ENCODE data around the gene SPRY2. TPM values are rescaled to one million over a fixed set of nuclear protein-coding genes. Genes with fewer than 3 reads are reported as not detected.

SPRY2 gene, protein sequence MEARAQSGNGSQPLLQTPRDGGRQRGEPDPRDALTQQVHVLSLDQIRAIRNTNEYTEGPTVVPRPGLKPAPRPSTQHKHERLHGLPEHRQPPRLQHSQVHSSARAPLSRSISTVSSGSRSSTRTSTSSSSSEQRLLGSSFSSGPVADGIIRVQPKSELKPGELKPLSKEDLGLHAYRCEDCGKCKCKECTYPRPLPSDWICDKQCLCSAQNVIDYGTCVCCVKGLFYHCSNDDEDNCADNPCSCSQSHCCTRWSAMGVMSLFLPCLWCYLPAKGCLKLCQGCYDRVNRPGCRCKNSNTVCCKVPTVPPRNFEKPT
- under 1 TPM; 0.41 to 0.56 TPM for total RNA-seq

GRCh38 chr13:80341101-80341755 lies at the start of gene SPRY2:
TSS of gene SPRY2 (minus strand) at chr13:80341126. CDS start at chr13:80337705, 3,421 bp downstream.
- no peaks in the 10 kb centered on the region for H3K9me3 Mint-ChIP-seq (ENCODE audit: low read depth)
- no peak within 1 kb of the TSS for H3K27ac Mint-ChIP-seq
- peak; percentile 46 for ATAC-seq
- CTCF ChIA-PET: interaction anchor here (1.4 to 2.9 kb wide), 2 partner anchors 677 to 845 kb away, joined by 3 to 8 read pairs; no protein-coding TSS in a partner anchor
- H3K27me3 Mint-ChIP-seq: peaks cover 32% of the 10 kb centered on the region
- H3K4me1 Mint-ChIP-seq: peaks cover 11% of the 10 kb centered on the region
- peak within 1 kb of the TSS; percentile 63 for H3K4me3 Mint-ChIP-seq
- peak; percentile 44 for DNase-seq
- no peaks in the 10 kb centered on the region for H3K36me3 Mint-ChIP-seq

GRCh38 chr13:80390338-80390737 lies 49.4 kb upstream of the SPRY2 start:
- Mint-ChIP-seq H3K27me3 (peaks cover 4% of the 10 kb centered on the region), H3K9me3 (ENCODE audit: low read depth) (no peaks in the 10 kb centered on the region), H3K4me3 (no peak overlapping the region), H3K27ac (no peak overlapping the region), H3K36me3 (no peaks in the 10 kb centered on the region), H3K4me1 (peaks cover 12% of the 10 kb centered on the region)
- CTCF ChIA-PET: no interaction called here
- ATAC-seq (no peak), DNase-seq (no peak)

GRCh38 chr13:80389073-80390038 lies 48.4 kb upstream of the SPRY2 start:
- Mint-ChIP-seq H3K27me3 (peaks cover 4% of the 10 kb centered on the region), H3K36me3 (no peaks in the 10 kb centered on the region), H3K9me3 (ENCODE audit: low read depth) (no peaks in the 10 kb centered on the region), H3K27ac (no peak overlapping the region), H3K4me3 (no peak overlapping the region), H3K4me1 (peaks cover 13% of the 10 kb centered on the region)
- CTCF ChIA-PET: no interaction called here
- DNase-seq (no peak), ATAC-seq (no peak)

DNA sequence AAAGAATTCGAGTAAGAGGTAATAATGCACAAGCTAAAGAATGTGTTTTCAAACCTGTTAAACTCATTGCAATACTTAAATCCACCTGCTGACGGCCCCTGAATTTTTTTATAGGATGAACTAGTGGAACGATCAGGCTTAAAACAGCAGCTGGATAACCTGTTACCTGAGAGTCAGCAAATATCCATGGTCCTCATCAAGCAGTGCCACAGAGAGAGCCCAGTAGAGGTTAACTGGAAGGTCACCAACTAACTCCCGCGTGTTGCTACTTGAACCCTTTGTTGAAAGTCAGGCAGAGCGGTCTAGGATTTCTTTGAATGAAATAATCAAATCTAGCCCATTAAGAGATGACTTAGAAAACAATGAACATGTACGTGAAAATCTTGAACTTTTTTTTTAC lies 47.6 kb upstream of the SPRY2 start:
- Mint-ChIP-seq H3K27ac (no peak overlapping the region), H3K36me3 (peaks cover 1% of the 10 kb centered on the region), H3K27me3 (peaks cover 1% of the 10 kb centered on the region), H3K9me3 (ENCODE audit: low read depth) (no peaks in the 10 kb centered on the region), H3K4me1 (peaks cover 13% of the 10 kb centered on the region), H3K4me3 (no peak overlapping the region)
- DNase-seq (no peak), ATAC-seq (no peak)
- CTCF ChIA-PET: no interaction called here

- DNase-seq (no peak), ATAC-seq (no peak)
- CTCF ChIA-PET: no interaction called here
- peaks cover 13% of the 10 kb centered on the region for H3K4me1 Mint-ChIP-seq
- no peaks in the 10 kb centered on the region for H3K27me3 Mint-ChIP-seq
- no peak overlapping the region for H3K4me3 Mint-ChIP-seq
- H3K27ac Mint-ChIP-seq: no peak overlapping the region
- no peaks in the 10 kb centered on the region for H3K9me3 Mint-ChIP-seq (ENCODE audit: low read depth)
- H3K36me3 Mint-ChIP-seq: peaks cover 1% of the 10 kb centered on the region
Measured at GRCh38 chr13:80386592-80386991, 45.7 kb upstream of the SPRY2 start.

- peak; percentile 80 for ATAC-seq
- Mint-ChIP-seq H3K4me1 (peaks cover 13% of the 10 kb centered on the region), H3K36me3 (peaks cover 1% of the 10 kb centered on the region), H3K27ac (no peak overlapping the region), H3K27me3 (no peaks in the 10 kb centered on the region), H3K4me3 (no peak overlapping the region), H3K9me3 (ENCODE audit: low read depth) (no peaks in the 10 kb centered on the region)
- CTCF ChIA-PET: no interaction called here
- DNase-seq: peak; percentile 60
Measured at GRCh38 chr13:80386002-80386401, 45.1 kb upstream of the SPRY2 start.

GRCh38 chr13:80382576-80382975 lies 41.6 kb upstream of the SPRY2 start:
- no peak overlapping the region for H3K4me3 Mint-ChIP-seq
- H3K27ac Mint-ChIP-seq: no peak overlapping the region
- H3K9me3 Mint-ChIP-seq (ENCODE audit: low read depth): no peaks in the 10 kb centered on the region
- ATAC-seq: no peak
- CTCF ChIA-PET: no interaction called here
- H3K36me3 Mint-ChIP-seq: peaks cover 1% of the 10 kb centered on the region
- peaks cover 13% of the 10 kb centered on the region for H3K4me1 Mint-ChIP-seq
- DNase-seq: no peak
- no peaks in the 10 kb centered on the region for H3K27me3 Mint-ChIP-seq

GRCh38 chr13:80379245-80379644 lies 38.3 kb upstream of the SPRY2 start:
- peaks cover 1% of the 10 kb centered on the region for H3K36me3 Mint-ChIP-seq
- H3K27me3 Mint-ChIP-seq: no peaks in the 10 kb centered on the region
- CTCF ChIA-PET: no interaction called here
- H3K9me3 Mint-ChIP-seq (ENCODE audit: low read depth): no peaks in the 10 kb centered on the region
- no peak for DNase-seq
- no peak overlapping the region for H3K4me3 Mint-ChIP-seq
- no peak for ATAC-seq
- H3K27ac Mint-ChIP-seq: no peak overlapping the region
- no peaks in the 10 kb centered on the region for H3K4me1 Mint-ChIP-seq

DNA sequence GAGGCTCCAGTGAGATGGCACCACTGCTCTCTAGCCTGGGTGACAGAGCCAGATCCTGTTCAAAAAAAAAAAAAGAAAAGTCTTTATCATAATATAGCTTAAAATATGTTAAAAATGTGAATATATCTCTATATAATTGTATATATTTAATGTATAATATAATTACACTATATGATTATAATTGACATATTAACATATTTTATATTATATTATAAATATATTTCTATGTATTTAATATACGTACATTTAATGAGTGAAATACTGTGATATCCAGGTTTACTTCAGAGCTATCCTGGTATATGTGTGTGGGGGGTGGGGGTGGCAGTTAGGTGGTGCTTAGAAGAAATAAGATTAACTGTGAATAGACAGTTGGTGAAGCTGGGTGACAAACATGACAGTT lies 35.6 kb upstream of the SPRY2 start:
- Mint-ChIP-seq H3K9me3 (ENCODE audit: low read depth) (no peaks in the 10 kb centered on the region), H3K27me3 (no peaks in the 10 kb centered on the region), H3K36me3 (no peaks in the 10 kb centered on the region), H3K27ac (no peak overlapping the region), H3K4me3 (no peak overlapping the region), H3K4me1 (no peaks in the 10 kb centered on the region)
- CTCF ChIA-PET: interaction anchor here (0.7 to 1.0 kb wide), 2 partner anchors 34 to 255 kb away, joined by 3 to 4 read pairs; no protein-coding TSS in a partner anchor
- ATAC-seq (no peak), DNase-seq (no peak)

GRCh38 chr13:80374901-80375300 lies 34.0 kb upstream of the SPRY2 start:
- H3K27ac Mint-ChIP-seq: no peak overlapping the region
- no peak for ATAC-seq
- no peak for DNase-seq
- no peak overlapping the region for H3K4me3 Mint-ChIP-seq
- H3K36me3 Mint-ChIP-seq: no peaks in the 10 kb centered on the region
- H3K4me1 Mint-ChIP-seq: no peaks in the 10 kb centered on the region
- no peaks in the 10 kb centered on the region for H3K9me3 Mint-ChIP-seq (ENCODE audit: low read depth)
- no peaks in the 10 kb centered on the region for H3K27me3 Mint-ChIP-seq
- CTCF ChIA-PET: no interaction called here

GRCh38 chr13:80374444-80374843 lies 33.5 kb upstream of the SPRY2 start:
- CTCF ChIA-PET: no interaction called here
- H3K27me3 Mint-ChIP-seq: no peaks in the 10 kb centered on the region
- H3K27ac Mint-ChIP-seq: no peak overlapping the region

GRCh38 chr13:80371840-80372509 lies 31.0 kb upstream of the SPRY2 start:
- Mint-ChIP-seq H3K27me3 (no peaks in the 10 kb centered on the region), H3K27ac (no peak overlapping the region), H3K4me1 (peaks cover 2% of the 10 kb centered on the region), H3K4me3 (no peak overlapping the region), H3K9me3 (ENCODE audit: low read depth) (no peaks in the 10 kb centered on the region), H3K36me3 (no peaks in the 10 kb centered on the region)
- ATAC-seq: no peak
- no peak for DNase-seq
- CTCF ChIA-PET: no interaction called here

More at GRCh38 chr13:80374444-80374843, 33.5 kb upstream of the SPRY2 start:
- Mint-ChIP-seq H3K9me3 (ENCODE audit: low read depth) (no peaks in the 10 kb centered on the region), H3K4me1 (no peaks in the 10 kb centered on the region), H3K36me3 (no peaks in the 10 kb centered on the region), H3K4me3 (no peak overlapping the region)
- ATAC-seq: no peak
- no peak for DNase-seq

DNA sequence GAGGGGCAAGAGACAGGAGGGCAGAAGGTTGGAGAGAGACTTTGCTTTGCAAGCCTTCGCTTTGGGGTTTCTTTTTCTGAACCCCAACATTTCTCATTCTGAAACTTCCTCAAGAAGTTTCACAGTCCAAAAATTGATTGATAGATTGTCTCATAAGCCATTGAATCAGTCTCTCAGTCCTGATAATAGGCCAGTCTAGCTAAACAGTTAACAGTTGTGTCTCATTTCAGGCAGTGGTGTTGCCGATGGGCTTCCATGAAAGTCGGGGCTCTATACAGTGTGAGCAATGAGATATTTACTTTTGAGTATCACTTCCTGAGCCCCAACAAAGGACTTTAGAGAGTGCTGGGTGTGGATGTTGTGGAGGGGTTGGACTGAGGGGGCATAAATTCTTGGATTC lies 26.5 kb upstream of the SPRY2 start:
- Mint-ChIP-seq H3K36me3 (no peaks in the 10 kb centered on the region), H3K27ac (no peak overlapping the region), H3K9me3 (ENCODE audit: low read depth) (no peaks in the 10 kb centered on the region), H3K4me1 (peaks cover 2% of the 10 kb centered on the region), H3K27me3 (no peaks in the 10 kb centered on the region), H3K4me3 (no peak overlapping the region)
- no peak for DNase-seq
- CTCF ChIA-PET: no interaction called here
- no peak for ATAC-seq
